HG02852 (cell line): ENCODE data around the gene FLOT1.

Source experiments
- ATAC-seq: cut with Tn5 transposase; IDR thresholded peaks from one replicate; pipeline ENCODE4 v1.9.1; 2021; ENCODE audit warnings: mild to moderate bottlenecking, moderate library complexity; ENCODE audit not compliant: unreplicated experiment

The FLOT1 gene

GRCh38 chr6:30747902-30748769 lies 5.6 kb upstream of the FLOT1 start:
- ATAC-seq: no peak

GRCh38 chr6:30747300-30747687 lies 4.8 kb upstream of the FLOT1 start:
- ATAC-seq: no peak

GRCh38 chr6:30744054-30744805 lies 1.7 kb upstream of the FLOT1 start, which contains the start of gene IER3:
IER3 (minus strand) TSS chr6:30744547; CDS start chr6:30744518, 29 bp downstream.
- no peak for ATAC-seq

GRCh38 chr6:30743099-30744053 lies 889 bp upstream of the FLOT1 start:
- peak; percentile 11 for ATAC-seq

GRCh38 chr6:30741789-30742315 lies 635 bp downstream of the FLOT1 start:
- no peak for ATAC-seq

GRCh38 chr6:30741063-30741779 lies 1.3 kb downstream of the FLOT1 start:
- no peak for ATAC-seq

GRCh38 chr6:30740540-30740870 lies 2.0 kb downstream of the FLOT1 start:
- no peak for ATAC-seq

GRCh38 chr6:30738532-30738931 lies 4.0 kb downstream of the FLOT1 start:
- ATAC-seq: no peak

GRCh38 chr6:30735668-30736314 lies 6.7 kb downstream of the FLOT1 start:
- ATAC-seq: no peak

GRCh38 chr6:30732237-30732943 lies 10.1 kb downstream of the FLOT1 start:
- ATAC-seq: no peak

GRCh38 chr6:30730601-30731435 lies 11.7 kb downstream of the FLOT1 start:
- ATAC-seq: peak; percentile 61

- ATAC-seq: no peak
Measured at GRCh38 chr6:30727920-30728553, 14.4 kb downstream of the FLOT1 start.

GRCh38 chr6:30726506-30727413 lies 15.7 kb downstream of the FLOT1 start:
- no peak for ATAC-seq

- ATAC-seq: no peak
Measured at GRCh38 chr6:30725713-30726505, 16.6 kb downstream of the FLOT1 start.

- no peak for ATAC-seq
Measured at GRCh38 chr6:30724906-30725667, 17.4 kb downstream of the FLOT1 start.
